Neuron (in vitro differentiated cells): ENCODE results near the gene ZNF492.
"Not testable (repeated sequence)": the region's sequence is repeated elsewhere in the genome, so short reads cannot be mapped to it uniquely, and the experiment has no call there.

Experiments
- H2AFZ ChIP-seq: one replicate; pipeline ENCODE4 v1.6.1; 2013; ENCODE audit warnings: low read depth, mild to moderate bottlenecking, inconsistent platforms, low read length, moderate library complexity
- H3K27me3 ChIP-seq: one replicate; pipeline ENCODE4 v1.6.1; 2013; ENCODE audit warnings: low read length; ENCODE audit not compliant: insufficient read depth
- H3K36me3 ChIP-seq: one replicate; pipeline ENCODE4 v1.6.1; 2013; ENCODE audit warnings: low read length; ENCODE audit not compliant: insufficient read depth
- H3K4me1 ChIP-seq: one replicate; pipeline ENCODE4 v1.6.1; 2013; ENCODE audit warnings: low read length; ENCODE audit not compliant: insufficient read depth
- H3K4me3 ChIP-seq: 2 replicates; pipeline ENCODE4 v1.5.1; 2013; ENCODE audit warnings: mild to moderate bottlenecking, low read length, moderate library complexity
- H3K9me3 ChIP-seq: one replicate; pipeline ENCODE4 v1.6.1; 2013; ENCODE audit warnings: low read length

ZNF492 gene

GRCh38 chr19:22633706-22634449, at the start of gene ZNF492:
TSS of gene ZNF492 (plus strand) at chr19:22634324. CDS start at chr19:22653400, 19,076 bp downstream.
- not testable (repeated sequence) for H3K4me3 ChIP-seq, H3K4me1 ChIP-seq, H2AFZ ChIP-seq, H3K27me3 ChIP-seq, H3K9me3 ChIP-seq, H3K36me3 ChIP-seq

- H3K27me3 ChIP-seq, result no peaks in the 10 kb centered on the region
- H2AFZ ChIP-seq, result no peak overlapping the region
- no peaks in the 10 kb centered on the region for H3K4me1 ChIP-seq
- no peak overlapping the region for H3K4me3 ChIP-seq
- H3K36me3 ChIP-seq, result no peaks in the 10 kb centered on the region
- H3K9me3 ChIP-seq, result no peaks in the 10 kb centered on the region
Observed at GRCh38 chr19:22595422-22595821, 38.7 kb upstream of the ZNF492 start.

- no peaks in the 10 kb centered on the region for H3K4me1 ChIP-seq
- no peak overlapping the region for H3K4me3 ChIP-seq
- H3K27me3 ChIP-seq, result no peaks in the 10 kb centered on the region
- H3K36me3 ChIP-seq, result no peaks in the 10 kb centered on the region
- no peaks in the 10 kb centered on the region for H3K9me3 ChIP-seq
- no peak overlapping the region for H2AFZ ChIP-seq
Observed at GRCh38 chr19:22595918-22596341, 38.2 kb upstream of the ZNF492 start.

DNA sequence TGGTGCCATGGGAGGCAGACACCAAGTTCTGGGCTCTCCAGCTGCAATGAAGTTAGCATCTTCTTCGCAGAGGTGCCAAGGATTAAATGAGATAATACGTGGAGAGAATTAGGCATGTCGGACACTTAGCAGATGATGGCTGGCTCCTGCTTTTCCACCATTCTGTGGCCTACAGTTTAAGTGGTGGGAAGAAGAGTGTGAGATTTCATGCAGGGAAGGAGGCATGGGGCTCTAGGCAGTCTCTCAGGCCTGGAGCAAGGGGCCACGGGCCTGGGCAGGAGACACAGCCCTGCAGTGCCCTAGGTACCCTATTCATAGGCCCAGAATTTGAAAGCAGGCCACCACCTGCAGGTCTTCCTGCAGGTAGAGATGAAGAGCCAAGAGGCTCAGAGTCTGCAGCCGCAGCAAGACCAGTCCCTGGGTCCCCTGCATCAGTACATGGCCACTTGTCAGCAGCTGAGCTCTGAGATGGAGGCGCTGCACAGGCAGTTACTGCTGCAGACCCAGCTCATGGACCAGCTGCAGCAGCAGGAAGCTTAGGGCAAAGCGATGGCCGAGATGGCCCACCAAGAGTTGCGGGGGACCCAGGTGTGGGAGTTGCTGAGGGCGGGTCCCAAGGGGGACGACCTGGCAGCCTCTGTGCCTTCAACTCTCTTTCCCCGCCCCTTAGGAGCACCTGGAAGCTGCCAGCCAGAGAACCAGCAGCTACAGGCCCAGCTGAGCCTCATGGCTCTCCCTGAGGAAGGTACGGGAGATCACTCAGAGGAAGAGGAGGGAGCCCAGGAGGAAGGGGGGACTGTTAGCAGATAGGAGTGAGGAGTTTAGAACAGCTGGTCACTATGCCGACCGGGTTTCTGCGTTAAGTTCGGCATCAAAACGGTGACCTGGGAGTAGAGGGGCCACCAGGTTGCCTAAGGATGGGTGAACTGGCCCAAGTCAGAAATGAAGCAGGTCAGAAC, 33.2 kb upstream of the ZNF492 start:
- no peaks in the 10 kb centered on the region for H3K9me3 ChIP-seq
- no peak overlapping the region for H2AFZ ChIP-seq
- no peaks in the 10 kb centered on the region for H3K4me1 ChIP-seq
- no peaks in the 10 kb centered on the region for H3K27me3 ChIP-seq
- H3K4me3 ChIP-seq, result no peak overlapping the region
- H3K36me3 ChIP-seq, result no peaks in the 10 kb centered on the region

DNA sequence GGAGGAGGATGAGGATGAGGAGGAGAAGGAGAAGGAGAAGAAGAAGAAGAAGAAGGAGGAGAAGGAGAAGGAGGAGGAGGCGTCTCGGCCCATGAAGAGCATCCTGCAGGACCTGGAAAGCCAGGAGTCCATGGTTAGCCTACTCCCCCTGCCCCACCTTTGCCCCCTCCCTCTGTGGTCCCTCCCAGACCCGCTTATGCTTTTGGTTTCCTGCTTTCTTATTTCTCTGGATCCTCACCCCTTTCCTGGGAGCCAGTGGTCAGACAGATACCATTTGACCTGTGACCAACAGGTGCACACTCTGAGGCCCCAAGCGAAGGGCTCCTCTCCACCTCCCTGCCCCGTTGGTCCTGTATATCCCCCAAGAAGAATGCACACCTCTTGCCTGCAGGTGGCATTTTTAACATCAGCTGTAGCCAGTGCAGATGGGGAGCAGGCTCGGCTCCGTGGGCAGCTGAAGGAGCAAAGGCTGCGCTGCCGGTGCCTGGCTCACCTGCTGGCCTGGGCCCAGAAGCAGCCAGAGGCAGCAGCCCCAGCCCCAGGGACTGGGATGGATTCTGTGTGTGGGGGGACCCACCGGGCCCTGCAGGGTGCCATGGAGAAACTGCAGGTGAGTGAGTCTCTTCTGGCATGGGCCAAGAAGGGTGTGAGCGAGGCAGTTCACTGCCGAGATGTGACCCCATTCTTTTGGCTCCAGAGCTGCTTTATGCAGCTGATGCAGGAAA, 32.1 kb upstream of the ZNF492 start:
- H3K36me3 ChIP-seq, result no peaks in the 10 kb centered on the region
- H2AFZ ChIP-seq, result no peak overlapping the region
- H3K27me3 ChIP-seq, result no peaks in the 10 kb centered on the region
- no peaks in the 10 kb centered on the region for H3K9me3 ChIP-seq
- no peaks in the 10 kb centered on the region for H3K4me1 ChIP-seq
- H3K4me3 ChIP-seq, result no peak overlapping the region

- no peaks in the 10 kb centered on the region for H3K4me1 ChIP-seq
- H2AFZ ChIP-seq, result no peak overlapping the region
- H3K4me3 ChIP-seq, result no peak overlapping the region
- H3K9me3 ChIP-seq, result no peaks in the 10 kb centered on the region
- no peaks in the 10 kb centered on the region for H3K27me3 ChIP-seq
- no peaks in the 10 kb centered on the region for H3K36me3 ChIP-seq
Observed at GRCh38 chr19:22602631-22603272, 31.4 kb upstream of the ZNF492 start.

- Histone ChIP-seq H2AFZ (no peak overlapping the region), H3K4me3 (no peak overlapping the region), H3K9me3 (no peaks in the 10 kb centered on the region), H3K4me1 (no peaks in the 10 kb centered on the region), H3K36me3 (no peaks in the 10 kb centered on the region), H3K27me3 (no peaks in the 10 kb centered on the region)
Observed at GRCh38 chr19:22603518-22604440, 30.3 kb upstream of the ZNF492 start.

DNA sequence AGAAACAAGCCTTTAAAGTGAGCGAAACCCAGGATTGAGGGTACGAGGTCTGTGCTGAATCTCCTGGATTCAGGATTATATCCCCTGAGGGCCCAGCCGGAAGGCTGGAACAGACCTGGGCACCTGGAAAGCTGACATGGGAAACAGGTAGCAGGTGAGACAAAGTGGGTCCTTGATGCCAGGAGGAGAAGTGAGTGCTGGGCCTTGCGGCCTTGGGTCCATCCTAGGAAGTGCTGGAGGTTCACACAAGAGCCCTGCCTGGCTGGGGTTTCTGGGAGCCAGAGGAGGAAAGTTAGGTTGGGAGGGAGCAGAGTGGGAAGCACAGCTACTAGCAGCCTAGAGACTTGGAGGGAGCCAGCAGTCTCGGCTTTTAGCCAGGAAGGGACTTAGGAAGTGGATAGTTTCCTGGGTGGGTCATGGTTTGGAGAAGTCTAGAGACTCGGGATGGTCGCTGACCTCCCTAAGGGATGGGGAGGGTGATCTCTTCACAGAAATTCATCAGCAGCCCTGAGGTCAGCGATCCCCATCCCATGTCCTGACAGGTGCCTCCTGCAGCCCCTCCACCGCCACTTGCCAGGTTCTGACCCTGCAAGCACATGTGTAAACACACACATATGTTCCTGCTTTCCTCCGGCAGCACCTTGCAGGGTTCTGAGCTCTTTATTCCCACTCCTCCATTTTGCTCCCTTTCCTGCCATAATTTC, 29.4 kb upstream of the ZNF492 start:
- Histone ChIP-seq H3K4me3 (no peak overlapping the region), H3K4me1 (no peaks in the 10 kb centered on the region), H3K36me3 (no peaks in the 10 kb centered on the region), H2AFZ (no peak overlapping the region), H3K27me3 (no peaks in the 10 kb centered on the region), H3K9me3 (no peaks in the 10 kb centered on the region)

GRCh38 chr19:22605275-22606211, 28.6 kb upstream of the ZNF492 start:
- no peak overlapping the region for H3K4me3 ChIP-seq
- no peaks in the 10 kb centered on the region for H3K4me1 ChIP-seq
- no peak overlapping the region for H2AFZ ChIP-seq
- no peaks in the 10 kb centered on the region for H3K9me3 ChIP-seq
- no peaks in the 10 kb centered on the region for H3K27me3 ChIP-seq
- H3K36me3 ChIP-seq, result no peaks in the 10 kb centered on the region

- no peak overlapping the region for H3K4me3 ChIP-seq
- no peaks in the 10 kb centered on the region for H3K27me3 ChIP-seq
- no peaks in the 10 kb centered on the region for H3K36me3 ChIP-seq
- H3K9me3 ChIP-seq, result no peaks in the 10 kb centered on the region
- no peaks in the 10 kb centered on the region for H3K4me1 ChIP-seq
- no peak overlapping the region for H2AFZ ChIP-seq
Observed at GRCh38 chr19:22606212-22606553, 27.9 kb upstream of the ZNF492 start.
